Nephron progenitor cell (in vitro differentiated cells): ENCODE data around the gene CCDC92.
A peak's percentile ranks its signal among the peaks of the same experiment; 100 is the strongest.

Experiments used
- DNase-seq: peaks from one replicate; pipeline ENCODE4 v3.0.0; 2021
- H3K27ac Mint-ChIP-seq: 2 replicates; pipeline ENCODE4 v1.8.0; 2021; ENCODE audit warnings: mild to moderate bottlenecking, moderate library complexity, mixed read lengths
- H3K27me3 Mint-ChIP-seq: 2 replicates; pipeline ENCODE4 v1.8.0; 2021; ENCODE audit warnings: mild to moderate bottlenecking, low read depth, mixed read lengths; ENCODE audit not compliant: poor library complexity
- H3K36me3 Mint-ChIP-seq: 2 replicates; pipeline ENCODE4 v1.8.0; 2021; ENCODE audit warnings: low read depth, mixed read lengths
- H3K4me1 Mint-ChIP-seq: 2 replicates; pipeline ENCODE4 v1.8.0; 2021; ENCODE audit warnings: mixed read lengths
- H3K4me3 Mint-ChIP-seq: 2 replicates; pipeline ENCODE4 v1.8.0; 2021; ENCODE audit warnings: mild to moderate bottlenecking, moderate library complexity, mixed read lengths
- H3K9me3 Mint-ChIP-seq: 2 replicates; pipeline ENCODE4 v1.8.0; 2021; ENCODE audit warnings: mild to moderate bottlenecking, moderate library complexity, mixed read lengths
- CTCF ChIP-seq: fragments of 200-600 bp; sonication (generic); IDR thresholded peaks from 2 replicates; pipeline ENCODE4 v1.5.0; 2021; ENCODE audit warnings: antibody characterized with exemption

Gene CCDC92

GRCh38 chr12:123957196-123957595 lies 15.4 kb downstream of the CCDC92 start:
- no peak for DNase-seq
- Mint-ChIP-seq H3K27ac (no peak overlapping the region), H3K9me3 (no peaks in the 10 kb centered on the region), H3K4me3 (no peak overlapping the region), H3K27me3 (peaks cover 6% of the 10 kb centered on the region), H3K36me3 (no peaks in the 10 kb centered on the region), H3K4me1 (peaks cover 33% of the 10 kb centered on the region)
- TF ChIP-seq CTCF: no peak

- Mint-ChIP-seq H3K9me3 (no peaks in the 10 kb centered on the region), H3K27me3 (peaks cover 6% of the 10 kb centered on the region), H3K4me1 (peaks cover 29% of the 10 kb centered on the region), H3K27ac (peak overlapping the region; percentile 32), H3K36me3 (no peaks in the 10 kb centered on the region), H3K4me3 (peak overlapping the region; percentile 0)
- TF ChIP-seq CTCF: no peak
- no peak for DNase-seq
These were observed 16.4 kb downstream of the CCDC92 start for GRCh38 chr12:123956249-123956648.

DNA sequence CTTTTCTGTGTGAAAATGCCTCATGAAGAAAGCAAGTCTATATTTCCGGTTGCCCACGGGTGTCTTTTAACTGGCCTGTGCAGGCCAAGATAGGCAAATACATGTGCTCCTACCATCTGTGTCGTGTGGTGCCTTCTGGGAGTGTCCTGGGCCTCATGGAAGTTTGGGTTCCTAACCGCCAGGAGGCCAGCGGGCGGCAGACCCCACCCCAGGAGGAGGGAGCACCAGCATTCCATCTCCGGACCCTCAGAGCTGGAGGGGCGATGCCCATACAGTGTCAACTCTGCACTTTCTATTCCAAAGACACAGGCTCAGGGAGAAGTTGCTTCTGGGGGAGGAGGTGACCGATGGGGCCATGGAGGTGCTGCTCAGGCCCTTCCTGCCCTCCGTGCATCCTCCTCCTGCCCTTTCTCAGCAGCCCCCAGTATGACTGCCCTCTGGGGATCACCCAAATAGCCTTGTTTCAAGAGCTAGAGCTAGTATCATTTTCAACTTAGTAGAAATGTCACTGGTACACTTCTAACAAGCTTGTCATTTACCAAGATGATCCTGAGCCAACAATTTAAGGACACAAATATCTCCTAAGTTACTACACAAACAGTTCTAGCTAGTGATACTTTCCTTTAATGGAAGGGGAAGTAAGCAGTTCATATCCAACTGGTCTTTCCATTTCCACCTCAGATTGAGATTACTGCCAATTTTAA lies 17.8 kb downstream of the CCDC92 start:
- H3K27me3 Mint-ChIP-seq: peaks cover 6% of the 10 kb centered on the region
- H3K4me3 Mint-ChIP-seq: no peak overlapping the region
- H3K36me3 Mint-ChIP-seq: peaks cover 4% of the 10 kb centered on the region
- DNase-seq: no peak
- no peak overlapping the region for H3K27ac Mint-ChIP-seq
- peaks cover 4% of the 10 kb centered on the region for H3K9me3 Mint-ChIP-seq
- TF ChIP-seq CTCF: no peak
- H3K4me1 Mint-ChIP-seq: peaks cover 41% of the 10 kb centered on the region

DNA sequence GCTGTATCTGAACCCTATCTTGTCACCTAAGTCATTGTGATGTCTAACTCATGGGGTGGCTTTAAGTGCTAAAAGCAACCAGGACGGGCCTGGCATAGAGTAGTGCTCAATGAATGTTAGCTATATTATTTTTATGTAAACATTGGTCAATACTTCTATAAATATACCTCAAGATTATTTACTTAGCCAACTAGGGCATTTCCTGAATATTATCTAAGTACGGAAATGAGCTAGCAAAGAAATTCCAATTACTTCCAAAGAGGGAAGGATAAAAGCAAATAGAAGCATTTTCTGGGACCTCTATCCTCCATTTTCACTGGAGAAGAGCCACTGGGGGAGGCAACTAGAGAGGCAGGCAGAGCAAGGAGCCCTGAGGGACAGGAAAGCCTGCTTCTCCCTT lies 20.6 kb downstream of the CCDC92 start:
- H3K36me3 Mint-ChIP-seq: peaks cover 27% of the 10 kb centered on the region
- H3K27me3 Mint-ChIP-seq: peaks cover 8% of the 10 kb centered on the region
- no peak for DNase-seq
- TF ChIP-seq CTCF: no peak
- peaks cover 12% of the 10 kb centered on the region for H3K9me3 Mint-ChIP-seq
- H3K4me1 Mint-ChIP-seq: peaks cover 51% of the 10 kb centered on the region
- H3K27ac Mint-ChIP-seq: no peak overlapping the region
- H3K4me3 Mint-ChIP-seq: no peak overlapping the region

DNA sequence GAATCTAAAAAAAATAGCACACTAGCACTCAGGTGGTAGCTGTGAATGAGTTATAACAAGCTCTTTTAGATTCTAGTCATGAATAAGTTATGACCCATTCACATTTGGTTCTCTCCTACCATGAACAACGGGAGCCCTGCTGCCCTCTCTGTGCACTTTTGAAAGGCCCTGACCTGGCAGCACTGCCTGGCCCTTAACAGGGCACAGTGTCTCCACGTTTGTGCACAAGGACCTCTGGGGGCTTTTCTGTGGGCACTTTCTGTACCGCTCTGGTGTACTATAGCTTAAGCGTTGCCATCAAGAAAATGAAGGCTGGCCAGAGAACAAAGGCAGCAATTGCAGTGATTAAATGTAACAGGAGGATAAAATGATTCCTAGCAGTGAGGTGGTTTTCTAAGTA lies 21.2 kb downstream of the CCDC92 start:
- peaks cover 46% of the 10 kb centered on the region for H3K4me1 Mint-ChIP-seq
- H3K9me3 Mint-ChIP-seq: peaks cover 12% of the 10 kb centered on the region
- H3K36me3 Mint-ChIP-seq: peaks cover 27% of the 10 kb centered on the region
- no peak overlapping the region for H3K4me3 Mint-ChIP-seq
- H3K27me3 Mint-ChIP-seq: peaks cover 8% of the 10 kb centered on the region
- no peak for TF ChIP-seq CTCF
- no peak for DNase-seq
- no peak overlapping the region for H3K27ac Mint-ChIP-seq
